Dendritic cell treated with granulocyte-macrophage colony-stimulating factor and Interleukin-4, amounts not matched to agents 40 ng/mL and 50 ng/mL, for 4 days (primary cell): ENCODE results near the gene PTPRH.
"Not testable (repeated sequence)": the region's sequence is repeated elsewhere in the genome, so short reads cannot be mapped to it uniquely, and the experiment has no call there.

ENCODE experiments used
- H3K27ac Mint-ChIP-seq: one replicate; pipeline ENCODE4 v1.8.0; 2022; ENCODE audit warnings: mild to moderate bottlenecking, mixed read lengths
- H3K27me3 Mint-ChIP-seq: one replicate; pipeline ENCODE4 v1.8.0; 2022; ENCODE audit warnings: mild to moderate bottlenecking, mixed read lengths
- H3K36me3 Mint-ChIP-seq: one replicate; pipeline ENCODE4 v1.8.0; 2022; ENCODE audit warnings: low read depth, mixed read lengths
- H3K4me1 Mint-ChIP-seq: one replicate; pipeline ENCODE4 v1.8.0; 2022; ENCODE audit warnings: low read depth, mixed read lengths
- H3K4me3 Mint-ChIP-seq: one replicate; pipeline ENCODE4 v1.8.0; 2022; ENCODE audit warnings: mild to moderate bottlenecking, moderate library complexity, mixed read lengths
- H3K9me3 Mint-ChIP-seq: one replicate; pipeline ENCODE4 v1.8.0; 2022; ENCODE audit warnings: mixed read lengths
- intact Hi-C: fragments of 100-400 bp; cut with micrococcal nuclease; formaldehyde crosslinking; loops from one replicate; pipeline ENCODE4 v1.15.0; 2022

PTPRH gene

DNA sequence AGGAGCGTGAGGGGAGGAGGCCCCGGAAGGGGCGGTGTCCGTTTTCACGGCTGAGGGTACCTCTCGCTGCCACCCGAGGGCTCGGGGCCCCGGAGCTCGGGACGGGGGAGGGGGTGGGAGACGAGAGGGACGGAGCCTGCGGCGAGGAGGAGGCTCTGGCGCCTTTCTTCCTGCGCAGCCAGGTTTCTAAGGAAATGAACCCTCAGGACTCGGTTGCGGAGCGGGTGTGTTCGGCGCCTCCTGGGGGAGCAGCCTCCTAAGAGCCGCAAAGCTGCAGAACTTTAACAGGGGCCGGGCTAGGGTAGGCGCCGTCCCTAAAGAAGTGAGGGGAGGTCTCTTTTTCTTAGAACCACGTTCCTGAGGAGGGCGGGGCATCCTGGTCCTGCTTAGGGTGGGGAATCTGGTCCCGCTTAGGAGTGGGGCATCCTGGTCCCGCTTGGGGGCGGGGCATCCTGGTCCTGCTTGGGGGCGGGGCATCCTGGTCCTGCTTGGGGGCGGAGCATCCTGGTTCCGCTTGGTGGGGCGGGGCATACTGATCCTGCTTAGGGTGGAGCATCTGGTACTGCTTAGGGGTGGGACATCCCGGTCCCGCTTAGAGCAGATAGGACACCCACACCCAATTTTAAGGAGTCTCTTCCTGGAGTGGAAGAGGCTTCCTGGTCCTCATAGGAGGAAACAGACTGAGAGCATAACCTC, 35.4 kb downstream of the PTPRH start:
- Mint-ChIP-seq H3K4me3 (peak overlapping the region; percentile 67), H3K9me3 (no peaks in the 10 kb centered on the region), H3K36me3 (no peaks in the 10 kb centered on the region), H3K4me1 (peaks cover 26% of the 10 kb centered on the region), H3K27ac (no peak overlapping the region), H3K27me3 (peaks cover 98% of the 10 kb centered on the region)
- intact Hi-C loops: no loop called here

DNA sequence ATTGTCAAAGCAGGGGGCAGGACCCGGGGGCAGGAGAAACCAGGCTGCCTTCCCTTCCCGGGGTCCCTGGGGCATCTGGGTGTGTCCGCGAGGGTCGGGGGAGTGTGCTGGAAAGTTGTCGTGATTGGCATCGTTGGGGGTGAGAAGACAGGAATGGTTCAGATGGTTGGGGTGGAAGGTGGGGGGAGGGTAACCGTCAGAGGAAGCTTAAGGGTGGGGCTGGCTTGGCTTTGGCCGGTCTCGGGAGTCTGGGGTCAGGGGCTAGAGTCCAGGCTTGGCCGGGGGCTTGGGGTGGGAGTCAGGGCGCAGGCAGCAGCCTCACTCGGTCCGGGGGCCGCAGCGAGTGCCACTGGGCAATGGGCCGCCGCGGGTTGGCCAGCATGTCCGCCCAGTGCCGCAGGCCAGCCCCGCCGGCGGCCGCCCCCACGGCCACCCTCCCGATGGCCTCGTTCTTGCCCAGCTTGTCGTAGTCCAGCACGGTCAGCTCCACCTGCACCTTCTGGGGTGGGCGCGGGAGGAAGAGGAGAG, 36.1 kb downstream of the PTPRH start:
- H3K27ac Mint-ChIP-seq: no peak overlapping the region
- H3K27me3 Mint-ChIP-seq: peaks cover 96% of the 10 kb centered on the region
- no peaks in the 10 kb centered on the region for H3K9me3 Mint-ChIP-seq
- intact Hi-C loops: no loop called here
- peak overlapping the region; percentile 67 for H3K4me3 Mint-ChIP-seq
- H3K4me1 Mint-ChIP-seq: peaks cover 22% of the 10 kb centered on the region
- no peaks in the 10 kb centered on the region for H3K36me3 Mint-ChIP-seq

DNA sequence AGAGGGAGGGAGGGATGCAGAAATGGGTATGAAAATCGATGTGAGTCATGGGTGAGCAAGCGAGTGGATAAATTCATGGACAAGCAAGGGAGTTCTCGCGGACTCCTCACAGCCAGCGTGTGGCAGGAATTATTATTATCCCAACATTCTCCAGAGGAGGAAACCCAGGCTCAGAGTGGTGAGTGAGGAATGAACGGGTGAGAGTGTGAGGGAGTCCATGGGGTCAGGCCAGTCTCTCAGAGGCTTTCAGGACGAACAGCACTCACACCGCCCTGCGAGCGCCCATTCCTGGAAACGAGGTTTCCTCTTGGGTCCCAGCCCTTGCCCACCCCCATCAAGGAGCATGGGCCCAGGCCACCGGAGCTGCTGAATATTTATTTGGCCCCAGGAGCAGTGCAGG, 36.6 kb downstream of the PTPRH start:
- Mint-ChIP-seq H3K27ac (no peak overlapping the region), H3K36me3 (no peaks in the 10 kb centered on the region), H3K4me3 (no peak overlapping the region), H3K27me3 (peaks cover 94% of the 10 kb centered on the region), H3K9me3 (no peaks in the 10 kb centered on the region), H3K4me1 (peaks cover 22% of the 10 kb centered on the region)
- intact Hi-C loops: no loop called here

DNA sequence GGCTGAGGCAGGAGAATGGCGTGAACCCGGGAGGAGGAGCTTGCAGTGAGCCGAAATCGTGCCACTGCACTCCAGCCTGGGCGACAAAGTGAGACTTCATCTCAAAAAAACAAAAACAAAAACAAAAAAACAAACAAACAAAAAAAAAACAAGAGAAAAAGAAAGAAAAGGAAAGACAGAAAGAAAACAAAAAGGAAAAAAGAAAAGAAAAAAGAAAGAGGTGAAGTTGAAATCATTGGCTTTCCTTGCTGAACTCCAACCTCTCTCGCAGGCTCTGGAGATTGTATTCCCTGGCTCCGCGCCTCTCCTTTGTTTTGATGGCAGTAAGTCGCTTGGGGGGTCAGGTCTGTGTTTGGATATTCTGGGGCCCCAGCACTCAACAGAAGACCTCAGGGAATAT, 37.0 kb downstream of the PTPRH start:
- Mint-ChIP-seq H3K4me1 (peaks cover 27% of the 10 kb centered on the region), H3K27me3 (peaks cover 94% of the 10 kb centered on the region)
- H3K4me3 Mint-ChIP-seq, H3K9me3 Mint-ChIP-seq, H3K27ac Mint-ChIP-seq, intact Hi-C loops, H3K36me3 Mint-ChIP-seq: not testable (repeated sequence)

DNA sequence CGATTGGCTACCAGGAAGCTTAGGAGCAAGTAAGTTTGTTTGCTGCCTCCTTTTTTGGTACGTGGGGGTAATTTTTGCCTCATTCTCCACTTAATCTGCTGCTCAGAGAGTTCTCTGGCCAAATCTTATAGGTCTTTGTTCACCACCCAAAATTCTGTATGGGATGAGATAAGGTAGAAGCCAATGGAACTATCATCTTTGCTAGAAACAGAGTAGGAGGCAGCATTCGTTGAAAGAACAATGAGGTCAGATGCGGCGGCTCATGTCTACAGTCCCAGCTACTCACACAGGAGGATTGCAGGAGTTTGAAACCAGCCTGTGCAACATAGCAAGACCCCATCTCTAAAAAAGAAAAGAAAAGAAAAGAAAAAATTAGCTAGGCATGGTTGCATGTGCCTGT, 37.9 kb downstream of the PTPRH start:
- intact Hi-C loops: no loop called here
- H3K27ac Mint-ChIP-seq: no peak overlapping the region

DNA sequence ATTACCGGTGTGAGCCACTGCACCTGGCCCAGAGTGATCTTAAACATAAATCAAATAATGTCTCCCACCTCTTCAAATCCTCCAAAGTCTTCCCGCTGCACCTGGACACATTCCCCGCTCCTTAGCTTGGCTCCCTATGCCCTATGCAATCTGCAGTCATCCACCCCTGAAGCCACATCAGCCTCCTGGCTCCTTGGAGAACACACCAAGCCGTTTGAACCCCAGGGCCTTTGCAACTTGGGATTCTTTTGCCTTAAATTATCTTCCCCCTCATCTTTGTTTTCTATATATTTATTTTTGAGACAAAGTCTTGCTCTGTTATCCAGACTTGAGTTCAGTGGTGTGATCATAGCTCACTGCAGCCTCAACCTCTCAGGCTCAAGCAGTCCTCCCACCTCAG, 40.2 kb downstream of the PTPRH start:
- H3K9me3 Mint-ChIP-seq: no peaks in the 10 kb centered on the region
- H3K27me3 Mint-ChIP-seq: peaks cover 91% of the 10 kb centered on the region
- peaks cover 36% of the 10 kb centered on the region for H3K4me1 Mint-ChIP-seq
- intact Hi-C loops: no loop called here
- no peak overlapping the region for H3K27ac Mint-ChIP-seq
- H3K4me3 Mint-ChIP-seq: no peak overlapping the region
- no peaks in the 10 kb centered on the region for H3K36me3 Mint-ChIP-seq

More for the DNA sequence above, 37.9 kb downstream of the PTPRH start:
- peaks cover 35% of the 10 kb centered on the region for H3K4me1 Mint-ChIP-seq
- H3K27me3 Mint-ChIP-seq: peaks cover 94% of the 10 kb centered on the region
- no peaks in the 10 kb centered on the region for H3K36me3 Mint-ChIP-seq
- H3K4me3 Mint-ChIP-seq: no peak overlapping the region
- no peaks in the 10 kb centered on the region for H3K9me3 Mint-ChIP-seq

DNA sequence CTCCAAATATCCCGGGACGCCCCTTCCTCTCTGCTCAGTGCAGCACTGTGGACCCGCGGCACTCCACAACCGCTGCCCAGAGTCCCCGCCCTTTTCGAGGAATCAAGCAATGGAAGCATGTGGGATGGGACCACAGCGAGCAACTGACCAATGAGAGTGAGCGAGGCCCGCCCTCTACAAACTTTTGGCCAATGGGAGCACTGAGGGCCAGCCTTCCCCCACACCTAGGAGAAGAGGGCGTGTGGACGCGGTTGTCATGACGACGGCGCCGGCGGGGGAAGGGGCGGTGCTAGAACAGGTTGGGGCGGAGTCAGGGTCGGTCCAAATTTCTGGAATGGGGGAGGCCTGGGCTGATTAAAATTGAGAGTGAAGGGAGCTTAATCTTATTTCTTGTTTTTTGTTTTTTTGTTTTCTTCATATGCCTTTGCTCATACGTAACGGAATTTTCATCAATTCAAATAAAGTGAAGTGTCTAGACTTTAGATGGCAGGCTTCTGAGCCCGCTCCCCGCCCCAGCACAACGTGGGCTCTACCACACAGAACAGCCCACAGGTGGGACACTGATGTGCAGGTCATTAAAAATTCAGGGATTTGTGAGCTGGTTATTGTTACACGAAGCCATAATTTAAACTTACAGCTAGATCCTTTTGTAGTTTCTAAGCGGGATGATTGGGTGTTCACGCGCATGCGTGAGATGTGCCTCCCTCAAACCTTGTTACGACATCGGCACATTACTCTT, 42.6 kb downstream of the PTPRH start, which contains the start of gene DNAAF3:
TSS of gene DNAAF3 (minus strand) at position 84 of the 739 bp plus-strand sequence. CDS start 200 bp downstream, outside the sequence.
- Mint-ChIP-seq H3K9me3 (no peaks in the 10 kb centered on the region), H3K4me3 (peak within 1 kb of the TSS; percentile 83), H3K27ac (no peak within 1 kb of the TSS), H3K4me1 (peaks cover 19% of the 10 kb centered on the region), H3K36me3 (no peaks in the 10 kb centered on the region), H3K27me3 (peaks cover 83% of the 10 kb centered on the region)
- intact Hi-C loops: no loop called here

DNA sequence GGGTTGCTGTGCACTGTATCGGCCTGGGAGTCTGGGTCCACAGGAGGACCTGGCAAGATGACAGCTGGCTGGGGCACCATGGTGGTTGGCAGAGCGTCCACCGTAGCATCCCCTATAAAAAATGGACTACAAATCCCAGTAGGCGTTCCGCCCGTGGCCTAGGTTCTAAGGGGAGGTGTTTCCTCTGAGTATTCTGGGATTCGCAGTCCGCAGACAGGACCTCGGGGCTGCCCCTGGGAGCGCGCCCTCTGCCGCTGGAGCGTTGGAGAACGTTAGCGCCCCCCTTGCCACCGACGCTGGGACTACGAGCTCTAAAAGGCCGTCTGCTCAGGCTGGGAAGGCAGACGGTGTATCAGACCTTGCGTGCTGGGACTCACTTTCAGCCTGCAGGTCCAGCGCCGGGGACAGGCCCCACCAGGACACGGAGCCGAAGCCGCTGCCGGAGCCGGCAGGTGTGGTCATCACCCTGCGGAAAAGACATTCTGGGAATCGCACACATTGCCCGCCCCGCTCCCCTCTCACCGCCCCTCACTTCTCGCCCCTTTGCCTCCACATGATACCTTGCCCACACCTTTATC, 43.3 kb downstream of the PTPRH start:
- H3K36me3 Mint-ChIP-seq: no peaks in the 10 kb centered on the region
- peak overlapping the region; percentile 83 for H3K4me3 Mint-ChIP-seq
- peaks cover 19% of the 10 kb centered on the region for H3K4me1 Mint-ChIP-seq
- peaks cover 84% of the 10 kb centered on the region for H3K27me3 Mint-ChIP-seq
- intact Hi-C loops: no loop called here
- no peak overlapping the region for H3K27ac Mint-ChIP-seq
- H3K9me3 Mint-ChIP-seq: no peaks in the 10 kb centered on the region

DNA sequence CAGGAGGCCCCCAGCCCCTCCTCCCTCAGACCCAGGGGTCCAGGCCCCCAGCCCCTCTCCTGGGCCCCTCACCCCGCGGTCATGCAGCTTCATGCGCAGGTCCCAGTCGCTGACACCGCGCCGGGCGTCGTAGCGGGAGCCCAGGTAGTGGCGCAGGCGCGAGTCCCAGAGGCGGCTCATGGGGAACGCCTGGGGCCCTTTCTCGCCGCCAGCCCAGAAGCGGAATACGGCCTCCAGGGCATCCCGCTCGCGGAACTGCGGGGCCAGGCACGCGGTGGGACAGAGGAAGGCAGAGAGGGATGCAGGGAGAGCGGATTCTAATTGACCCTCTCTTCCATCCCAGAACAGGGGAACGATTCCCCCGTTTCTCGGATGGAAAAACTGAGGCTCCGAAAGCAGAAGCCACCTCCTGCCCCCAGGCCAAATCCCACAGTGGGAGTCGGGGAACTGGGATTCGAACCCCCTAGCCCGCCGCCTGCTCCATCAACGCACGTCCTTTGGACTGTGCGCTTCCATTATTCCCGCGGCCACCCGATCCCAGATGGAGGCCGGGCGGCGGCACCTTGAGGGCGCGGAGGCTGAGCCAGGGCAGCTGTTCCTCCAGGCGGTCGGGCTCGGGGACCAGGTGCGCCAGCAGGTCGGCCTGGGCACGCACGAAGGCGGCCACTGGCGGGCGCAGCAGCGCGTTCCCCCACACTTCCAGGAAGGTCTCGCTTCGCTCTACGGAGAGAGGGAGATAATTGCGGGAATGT, 47.6 kb downstream of the PTPRH start:
- Mint-ChIP-seq H3K27me3 (peaks cover 88% of the 10 kb centered on the region), H3K4me3 (no peak overlapping the region), H3K36me3 (no peaks in the 10 kb centered on the region), H3K9me3 (no peaks in the 10 kb centered on the region), H3K4me1 (peaks cover 19% of the 10 kb centered on the region), H3K27ac (no peak overlapping the region)
- intact Hi-C loops: no loop called here

DNA sequence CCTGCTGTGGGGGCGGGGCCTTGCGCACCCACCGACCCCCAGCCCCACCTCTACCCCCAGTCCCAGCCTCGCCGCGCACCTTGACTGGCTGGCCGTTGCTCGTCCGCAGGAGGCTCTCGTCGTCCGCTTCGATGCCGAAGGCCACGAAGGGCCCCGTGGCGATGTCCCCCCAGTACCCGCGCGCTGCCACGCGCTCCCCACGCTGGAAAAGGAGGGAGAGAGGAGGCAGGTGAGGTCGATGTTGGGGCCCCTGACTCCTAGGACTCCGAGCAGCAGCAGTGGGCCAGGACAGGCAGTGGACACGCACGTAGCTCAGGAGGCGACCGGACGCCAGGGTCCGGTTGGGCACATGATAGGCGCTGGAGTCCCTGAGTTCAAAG, 48.3 kb downstream of the PTPRH start:
- Mint-ChIP-seq H3K9me3 (no peaks in the 10 kb centered on the region), H3K4me3 (no peak overlapping the region), H3K4me1 (peaks cover 19% of the 10 kb centered on the region), H3K27ac (no peak overlapping the region), H3K27me3 (peaks cover 88% of the 10 kb centered on the region), H3K36me3 (no peaks in the 10 kb centered on the region)
- intact Hi-C loops: loop anchor here (1.0 kb wide), 1 partner anchor 44 kb away; the partner anchor contains the start of gene PPP1R12C

DNA sequence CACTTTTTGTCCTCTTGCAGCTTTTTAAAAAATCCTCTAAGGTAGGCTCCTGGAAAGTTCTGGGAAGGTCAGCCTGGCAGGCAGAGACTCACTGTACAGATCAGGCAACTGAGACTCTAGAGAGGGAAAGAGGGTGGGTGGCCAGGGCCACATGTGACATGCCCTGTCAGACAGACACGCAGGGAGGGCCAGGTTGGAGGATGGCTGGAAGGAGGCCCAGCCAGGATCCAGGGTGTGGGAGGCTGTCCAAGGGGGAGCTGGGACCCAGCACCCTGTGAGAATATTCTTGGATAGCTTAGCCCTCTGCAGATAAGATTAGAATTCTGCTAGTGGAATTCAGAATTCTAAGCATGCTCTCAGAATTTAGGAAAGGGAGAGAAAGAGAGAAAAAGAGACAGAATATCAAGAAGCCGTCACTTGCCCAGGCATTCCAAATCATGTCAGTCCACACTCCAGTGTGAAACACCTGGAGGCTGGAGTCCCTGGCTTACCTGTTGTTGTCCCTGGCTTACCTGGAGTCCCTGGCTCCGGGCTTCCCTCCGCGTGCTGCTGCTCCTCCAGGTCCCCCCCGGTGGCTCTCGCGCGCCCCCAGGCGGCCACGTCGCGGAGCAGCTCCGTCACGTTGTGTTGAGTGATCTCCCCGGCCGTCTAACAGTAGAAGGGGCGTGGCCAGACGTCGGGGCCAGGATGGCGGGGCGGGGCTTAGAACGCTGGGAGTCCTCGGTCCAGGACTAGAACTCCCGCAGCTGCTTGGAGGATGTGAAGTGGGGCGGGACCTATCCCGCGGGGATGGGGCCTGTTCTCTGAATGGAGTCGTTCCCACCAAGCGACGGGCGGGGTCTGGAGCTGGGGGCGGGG, 48.9 kb downstream of the PTPRH start:
- peak overlapping the region; percentile 27 for H3K4me3 Mint-ChIP-seq
- H3K9me3 Mint-ChIP-seq: no peaks in the 10 kb centered on the region
- intact Hi-C loops: loop anchor here (1.0 kb wide), 1 partner anchor 43 kb away; the partner anchor contains the start of gene PPP1R12C
- no peaks in the 10 kb centered on the region for H3K36me3 Mint-ChIP-seq
- peaks cover 20% of the 10 kb centered on the region for H3K4me1 Mint-ChIP-seq
- H3K27ac Mint-ChIP-seq: no peak overlapping the region
- H3K27me3 Mint-ChIP-seq: peaks cover 84% of the 10 kb centered on the region

DNA sequence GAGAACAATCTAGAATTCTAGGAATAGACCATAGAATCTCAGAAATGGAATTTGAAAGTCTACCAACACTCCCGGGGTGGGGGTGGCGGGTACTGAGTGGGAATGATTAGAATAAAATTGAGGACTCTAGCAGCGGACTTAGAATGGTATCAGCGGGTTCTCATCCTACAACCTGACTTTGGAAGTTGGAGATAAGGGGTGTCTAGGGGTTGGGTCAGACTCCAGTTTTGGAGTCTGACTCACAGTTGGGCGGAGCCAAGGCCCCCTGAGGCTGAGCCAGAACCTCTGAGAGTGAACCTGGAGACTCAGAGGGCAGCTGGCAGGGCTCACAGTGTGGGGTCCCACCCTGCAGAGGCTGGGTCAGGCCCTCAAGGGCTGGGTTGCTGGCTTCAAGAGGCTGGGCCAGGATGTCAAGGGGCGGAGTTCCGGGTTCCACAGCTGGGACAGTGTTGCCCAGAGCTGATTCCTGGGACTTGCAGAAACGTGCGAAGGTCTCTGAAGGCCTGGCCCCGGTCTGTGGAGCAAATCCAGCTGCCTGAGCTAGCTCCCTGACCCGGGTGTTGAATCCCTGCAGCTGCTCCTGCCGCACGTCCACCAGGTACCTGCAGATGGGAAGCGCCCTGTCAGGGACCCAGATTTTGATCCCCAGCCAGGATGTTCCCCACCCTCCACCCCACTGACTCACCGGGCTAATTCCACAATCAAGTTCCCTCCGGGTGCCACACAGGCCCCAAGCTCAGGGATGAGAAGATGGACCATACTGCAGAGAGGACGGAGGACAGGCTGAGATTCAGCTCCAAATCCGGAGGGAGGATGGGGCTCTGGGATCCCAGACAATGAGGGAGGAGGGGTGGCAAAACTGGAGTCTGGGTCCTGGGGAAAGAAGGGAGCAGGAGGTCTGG, 50.2 kb downstream of the PTPRH start:
- intact Hi-C loops: no loop called here
- H3K9me3 Mint-ChIP-seq: no peaks in the 10 kb centered on the region
- peaks cover 82% of the 10 kb centered on the region for H3K27me3 Mint-ChIP-seq
- H3K36me3 Mint-ChIP-seq: no peaks in the 10 kb centered on the region
- H3K27ac Mint-ChIP-seq: no peak overlapping the region
- no peak overlapping the region for H3K4me3 Mint-ChIP-seq
- peaks cover 21% of the 10 kb centered on the region for H3K4me1 Mint-ChIP-seq
